Spinal cord (tissue), 10 donors: ENCODE measurements around the gene KIF3B. TPM values are rescaled to one million over a fixed set of nuclear protein-coding genes. Genes with fewer than 3 reads are reported as not detected.

ENCODE experiments used
- DNase-seq, 6 donors: peaks; one replicate each; pipeline versions ENCODE4 v3.0.0 to v3.0.0-alpha.2; 2013 to 2015; ENCODE audit warnings: low spot score in 6 of 6, low read depth in 4 of 6
- H3K27ac ChIP-seq: one replicate; pipeline ENCODE4 v1.5.1; 2013; ENCODE audit warnings: low read depth, low read length, control low read depth
- H3K27me3 ChIP-seq: one replicate; pipeline ENCODE4 v1.6.1; 2013; ENCODE audit warnings: low read length; ENCODE audit not compliant: control insufficient read depth, insufficient read depth
- H3K36me3 ChIP-seq: one replicate; pipeline ENCODE4 v1.6.1; 2013; ENCODE audit warnings: low read length; ENCODE audit not compliant: control insufficient read depth, insufficient read depth
- H3K4me1 ChIP-seq: one replicate; pipeline ENCODE4 v1.6.1; 2013; ENCODE audit warnings: low read length; ENCODE audit not compliant: control insufficient read depth, insufficient read depth
- H3K4me3 ChIP-seq: one replicate; pipeline ENCODE4 v1.5.1; 2013; ENCODE audit warnings: low read depth, low read length, control low read depth
- H3K9me3 ChIP-seq: one replicate; pipeline ENCODE4 v1.6.1; 2013; ENCODE audit warnings: low read length; ENCODE audit not compliant: control insufficient read depth, insufficient read depth
- WGBS: methylation state at CpG from one replicate; pipeline ENCODE4 v1.1.5; 2013; ENCODE audit warnings: missing lambda C conversion rate; ENCODE audit not compliant: insufficient coverage; 5-methylcytosine and 5-hydroxymethylcytosine counted together
- polyA plus RNA-seq, 2 donors: library from polyadenylated mRNA; unstranded; fragments of 120-200 nt; gene quantifications; one replicate each; pipeline ENCODE4 v1.2.1, GENCODE V29; 2013; ENCODE audit not compliant: insufficient read length in 2 of 2
- total RNA-seq, 2 donors: library from RNA; depleted of rRNA in 1 of 2; stranded (reverse); fragments of 120-200 nt in 1 of 2; fragments of >200 nt in 1 of 2; gene quantifications; one replicate each; pipeline versions ENCODE4 v1.2.3 to v1.2.4, GENCODE V29; 2013 to 2014
- donor health status: healthy.

The KIF3B gene
- total and polyA plus RNA-seq, 4 donors, result 54.4 to 75.8 (median 66.9) TPM

DNA sequence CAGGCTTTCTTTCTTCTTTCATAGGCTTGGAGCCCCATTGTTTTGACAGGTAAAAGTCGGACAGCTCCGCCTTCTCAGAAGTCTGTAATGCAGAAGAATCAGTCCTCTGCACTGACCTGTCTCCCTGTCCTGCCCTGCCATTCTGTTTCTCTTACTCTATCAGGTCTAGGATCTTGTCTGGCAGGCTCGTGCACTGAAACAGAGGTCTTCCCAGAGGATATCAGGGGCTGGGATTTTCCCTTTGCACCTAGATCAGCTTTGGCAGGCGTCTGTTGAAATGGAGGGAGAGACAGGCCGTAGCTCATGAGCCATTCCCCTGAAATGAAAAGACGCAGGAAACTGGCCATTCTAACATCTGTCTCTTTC lies 25.0 kb downstream of the KIF3B start:
- WGBS, result 50% methylated on average over 3 of the region's 6 CpGs
- Histone ChIP-seq H3K9me3 (no peaks in the 10 kb centered on the region), H3K4me3 (no peak overlapping the region), H3K4me1 (peaks cover 3% of the 10 kb centered on the region), H3K27me3 (no peaks in the 10 kb centered on the region), H3K27ac (no peak overlapping the region), H3K36me3 (no peaks in the 10 kb centered on the region)
- DNase-seq, result peak in 1 of 6 donors; percentile 60

DNA sequence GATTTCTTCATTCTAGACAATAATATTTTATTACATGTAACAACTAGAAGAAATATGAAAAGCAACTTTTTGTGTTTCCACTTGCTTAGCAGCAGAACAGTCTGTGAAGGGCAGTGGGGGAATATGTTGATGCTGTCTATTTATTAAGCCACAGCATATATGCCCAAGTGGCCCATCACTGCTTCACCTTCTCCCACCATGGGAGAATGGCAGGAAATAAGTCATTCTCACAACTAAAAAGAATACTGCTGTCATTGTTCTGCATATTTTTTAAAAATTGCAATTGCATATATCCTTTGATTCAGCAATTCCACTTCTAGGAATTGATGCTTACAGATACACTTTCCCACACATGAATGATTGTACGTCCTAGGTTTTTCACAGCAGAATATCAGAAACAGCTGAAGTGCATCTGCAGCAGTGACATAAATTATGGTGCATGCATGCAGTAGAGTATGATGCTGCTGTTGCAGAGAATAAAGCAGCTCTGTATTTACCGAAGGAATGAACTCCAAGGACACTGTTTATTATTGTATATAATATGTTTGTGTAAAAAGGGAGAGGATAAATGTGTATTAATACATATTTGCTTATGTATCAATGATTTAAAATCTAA lies 26.8 kb downstream of the KIF3B start:
- no CpG with 5 or more reads among the region's 2 CpGs for WGBS
- Histone ChIP-seq H3K36me3 (no peaks in the 10 kb centered on the region), H3K27ac (no peak overlapping the region), H3K27me3 (no peaks in the 10 kb centered on the region), H3K9me3 (no peaks in the 10 kb centered on the region), H3K4me3 (no peak overlapping the region), H3K4me1 (peaks cover 3% of the 10 kb centered on the region)
- peak in 1 of 6 donors; percentile 76 for DNase-seq

DNA sequence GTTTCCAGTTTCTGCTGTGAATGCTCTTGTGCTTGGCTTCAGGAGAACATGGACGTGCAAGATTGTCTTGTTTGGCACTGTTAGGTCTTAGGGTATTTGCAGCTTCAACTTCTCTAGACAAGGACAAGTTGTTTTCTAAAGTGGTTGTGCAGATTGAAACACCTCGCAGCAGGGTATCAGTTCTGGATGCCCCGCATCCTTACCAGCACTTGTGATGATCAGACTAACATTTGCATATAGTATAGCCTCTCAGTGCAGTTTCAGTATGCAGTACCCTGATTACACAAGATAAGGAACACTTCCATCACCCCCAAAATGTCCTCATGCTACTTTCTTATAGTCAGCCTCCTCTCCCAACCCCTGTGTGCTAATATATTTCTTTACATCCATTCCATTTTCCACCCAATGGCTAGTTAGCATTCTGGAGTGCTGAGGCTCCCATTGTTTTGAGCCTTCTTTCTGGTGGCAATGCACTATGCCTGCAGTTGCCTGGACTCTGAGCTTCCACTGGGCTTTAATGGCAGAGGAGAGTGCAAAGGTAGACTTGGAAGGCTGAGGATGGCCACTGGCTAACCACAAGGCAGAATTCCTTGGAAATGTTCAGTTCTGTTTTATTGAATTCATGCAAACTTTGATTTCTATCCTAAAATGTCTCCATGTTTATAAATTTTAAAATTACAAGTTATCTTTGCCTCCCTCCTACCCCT lies 35.4 kb downstream of the KIF3B start:
- Histone ChIP-seq H3K27me3 (no peaks in the 10 kb centered on the region), H3K36me3 (peaks cover 28% of the 10 kb centered on the region), H3K9me3 (no peaks in the 10 kb centered on the region), H3K4me1 (no peaks in the 10 kb centered on the region), H3K4me3 (no peak overlapping the region), H3K27ac (no peak overlapping the region)
- DNase-seq, result no peak
- WGBS, result 80% methylated on average over 1 of the region's 3 CpGs

DNA sequence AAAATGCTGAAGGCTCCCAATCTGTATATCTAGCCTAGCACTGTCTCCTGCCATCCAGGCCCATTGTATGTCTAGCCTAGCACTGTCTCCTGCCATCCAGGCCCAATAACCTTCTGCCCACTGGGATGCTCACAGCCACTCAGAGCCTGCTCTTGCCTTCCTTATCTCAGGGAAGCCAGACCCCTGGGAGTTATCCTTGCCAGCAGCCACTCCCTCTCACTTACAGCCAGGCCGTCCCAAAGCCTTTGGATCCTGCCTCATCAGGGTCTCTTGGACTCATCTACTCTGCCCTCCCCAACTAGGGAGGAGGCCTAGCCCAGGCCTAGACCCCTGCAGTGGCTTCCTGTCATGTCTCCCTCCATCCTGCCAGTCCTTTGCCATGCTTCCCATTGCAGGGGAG lies 37.3 kb downstream of the KIF3B start:
- 67% methylated on average over 1 of the region's 1 CpG for WGBS
- no peaks in the 10 kb centered on the region for H3K9me3 ChIP-seq
- H3K4me1 ChIP-seq, result no peaks in the 10 kb centered on the region
- no peak overlapping the region for H3K27ac ChIP-seq
- no peaks in the 10 kb centered on the region for H3K27me3 ChIP-seq
- H3K36me3 ChIP-seq, result peaks cover 35% of the 10 kb centered on the region
- H3K4me3 ChIP-seq, result no peak overlapping the region
- DNase-seq, result no peak

DNA sequence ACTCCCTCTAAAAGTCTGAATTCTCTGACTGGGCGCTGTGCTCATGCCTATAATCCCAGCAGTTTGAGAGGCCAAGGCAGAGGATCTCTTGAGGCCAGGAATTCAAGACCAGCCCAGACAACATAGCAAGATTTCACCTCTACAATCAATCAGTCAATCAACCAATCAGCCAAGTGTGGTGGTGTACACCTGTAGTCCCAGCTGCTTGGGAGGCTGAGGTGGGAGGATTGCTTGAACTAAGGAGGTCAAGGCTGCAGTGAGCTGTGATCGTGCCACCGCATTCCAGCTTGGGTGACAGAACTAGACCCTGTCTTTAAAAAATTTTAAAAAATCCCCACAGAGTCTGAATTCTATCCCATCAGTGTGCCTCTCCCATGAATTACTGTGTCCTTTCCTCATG lies 37.9 kb downstream of the KIF3B start:
- no peaks in the 10 kb centered on the region for H3K27me3 ChIP-seq
- no peak overlapping the region for H3K27ac ChIP-seq
- DNase-seq, result no peak
- no peaks in the 10 kb centered on the region for H3K9me3 ChIP-seq
- WGBS, result 91% methylated on average over 3 of the region's 3 CpGs
- H3K36me3 ChIP-seq, result peaks cover 37% of the 10 kb centered on the region
- no peaks in the 10 kb centered on the region for H3K4me1 ChIP-seq
- no peak overlapping the region for H3K4me3 ChIP-seq

DNA sequence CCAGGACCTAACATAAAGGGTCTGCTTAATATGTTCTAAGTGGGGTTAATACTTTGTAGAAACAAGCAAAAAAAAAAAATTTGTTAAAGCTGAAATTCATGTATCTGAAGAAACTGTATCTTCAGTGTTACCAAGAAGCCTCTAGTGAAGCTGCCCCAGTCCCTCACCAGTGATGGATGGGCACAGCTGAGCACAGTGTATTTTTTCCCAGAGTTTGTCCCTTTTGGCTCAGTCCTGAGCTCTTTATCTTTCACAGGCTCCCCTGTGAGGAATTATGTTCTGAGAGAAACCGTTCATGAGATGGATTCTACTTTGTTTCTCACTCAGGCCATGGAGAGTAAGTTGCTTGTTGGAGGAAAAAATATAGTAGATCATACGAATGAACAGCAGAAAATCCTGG lies 38.4 kb downstream of the KIF3B start:
- H3K9me3 ChIP-seq, result no peaks in the 10 kb centered on the region
- no peak overlapping the region for H3K27ac ChIP-seq
- WGBS, result 20% methylated on average over 1 of the region's 2 CpGs
- DNase-seq, result peak in 1 of 6 donors; percentile 65
- no peaks in the 10 kb centered on the region for H3K4me1 ChIP-seq
- no peak overlapping the region for H3K4me3 ChIP-seq
- no peaks in the 10 kb centered on the region for H3K27me3 ChIP-seq
- H3K36me3 ChIP-seq, result peaks cover 32% of the 10 kb centered on the region

DNA sequence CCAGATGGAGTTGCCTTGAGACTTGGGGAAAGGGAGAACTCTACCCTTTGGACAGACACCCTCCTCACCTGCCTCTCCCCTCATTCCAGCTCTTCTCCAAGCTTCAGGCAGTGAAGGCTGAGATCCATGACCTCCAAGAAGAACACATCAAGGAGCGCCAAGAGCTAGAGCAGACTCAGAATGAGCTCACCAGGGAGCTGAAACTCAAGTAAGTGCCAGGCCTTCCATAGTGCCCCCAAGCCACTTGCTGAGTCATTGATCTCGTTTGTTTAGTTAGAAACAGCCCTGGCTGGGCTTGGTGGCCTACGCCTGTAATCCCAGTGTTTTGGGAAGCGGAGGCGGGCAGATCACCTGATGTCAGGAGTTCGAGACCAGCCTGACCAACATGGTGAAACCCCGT lies 39.2 kb downstream of the KIF3B start:
- H3K27me3 ChIP-seq, result no peaks in the 10 kb centered on the region
- no peaks in the 10 kb centered on the region for H3K4me1 ChIP-seq
- no peak overlapping the region for H3K4me3 ChIP-seq
- H3K36me3 ChIP-seq, result peaks cover 28% of the 10 kb centered on the region
- H3K9me3 ChIP-seq, result no peaks in the 10 kb centered on the region
- DNase-seq, result no peak
- no peak overlapping the region for H3K27ac ChIP-seq
- 92% methylated on average over 6 of the region's 7 CpGs for WGBS

DNA sequence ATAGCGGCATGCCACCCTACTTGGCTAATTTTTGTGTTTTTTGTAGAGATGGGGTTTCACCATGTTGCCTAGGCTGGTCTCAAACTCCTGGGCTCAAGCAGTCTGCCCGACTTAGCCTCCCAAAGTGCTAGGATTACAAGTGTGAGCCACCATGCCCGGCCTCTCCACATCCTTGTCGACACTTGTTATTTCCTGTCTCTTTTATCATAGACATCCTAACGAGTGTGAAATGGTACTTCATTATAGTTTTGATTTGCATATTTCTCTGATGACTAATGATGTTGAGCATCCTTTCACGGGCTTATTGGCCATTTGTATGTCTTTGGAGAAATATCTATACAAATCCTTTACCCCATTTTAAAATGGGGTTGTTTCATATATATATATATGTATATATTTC lies 41.6 kb downstream of the KIF3B start:
- DNase-seq, result no peak
- Histone ChIP-seq H3K9me3 (no peaks in the 10 kb centered on the region), H3K4me1 (no peaks in the 10 kb centered on the region), H3K27me3 (no peaks in the 10 kb centered on the region), H3K36me3 (peaks cover 24% of the 10 kb centered on the region), H3K27ac (no peak overlapping the region), H3K4me3 (no peak overlapping the region)
- WGBS, result no CpG with 5 or more reads among the region's 6 CpGs

DNA sequence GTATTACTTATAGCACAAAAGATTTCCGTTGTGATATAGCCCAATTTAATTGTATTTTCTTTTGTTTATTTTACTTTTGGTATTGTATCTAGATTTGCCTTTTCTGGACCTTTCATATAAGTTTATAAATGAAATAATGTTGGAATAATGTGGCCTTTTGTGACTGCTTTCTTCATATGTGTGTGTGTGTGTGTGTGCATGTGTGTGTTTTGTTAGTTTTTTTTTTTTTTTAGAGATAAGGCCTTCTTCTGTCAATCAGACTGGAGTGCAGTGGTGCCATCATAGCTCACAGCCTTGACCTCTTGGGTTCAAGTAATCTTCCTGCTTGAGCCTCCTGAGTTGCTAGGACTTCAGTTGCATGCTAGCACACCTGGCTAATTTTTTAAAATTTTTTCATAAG lies 42.9 kb downstream of the KIF3B start:
- no peak overlapping the region for H3K27ac ChIP-seq
- no peaks in the 10 kb centered on the region for H3K4me1 ChIP-seq
- H3K27me3 ChIP-seq, result no peaks in the 10 kb centered on the region
- WGBS, result no CpG with 5 or more reads among the region's 1 CpG
- no peak overlapping the region for H3K4me3 ChIP-seq
- no peaks in the 10 kb centered on the region for H3K9me3 ChIP-seq
- peaks cover 21% of the 10 kb centered on the region for H3K36me3 ChIP-seq
- DNase-seq, result no peak

DNA sequence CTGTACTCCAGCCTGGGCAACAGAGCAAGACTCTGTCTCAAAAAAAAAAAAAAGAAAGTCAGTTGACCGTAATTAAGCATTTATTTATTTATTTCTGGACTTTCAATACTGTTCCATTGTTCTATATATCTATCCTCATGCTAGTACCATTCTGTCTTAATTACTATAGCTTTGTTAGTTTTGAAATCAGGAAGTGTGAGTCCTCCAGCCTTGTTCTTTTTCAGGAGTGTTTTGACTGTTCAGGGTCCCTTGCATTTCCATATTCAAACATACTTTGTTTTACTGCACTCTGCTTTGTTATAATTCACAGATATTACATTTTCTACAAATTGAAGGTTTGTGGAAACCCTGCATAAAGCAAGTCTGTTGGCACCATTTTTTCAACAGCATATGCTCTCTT lies 43.9 kb downstream of the KIF3B start:
- Histone ChIP-seq H3K4me3 (no peak overlapping the region), H3K27ac (no peak overlapping the region), H3K36me3 (peaks cover 21% of the 10 kb centered on the region), H3K27me3 (no peaks in the 10 kb centered on the region), H3K4me1 (no peaks in the 10 kb centered on the region), H3K9me3 (no peaks in the 10 kb centered on the region)
- no peak for DNase-seq
- no CpG with 5 or more reads among the region's 1 CpG for WGBS
